ENCODE results near the gene KLHDC7B. TPM values are rescaled to one million over a fixed set of nuclear protein-coding genes. Genes with fewer than 3 reads are reported as not detected.

The KLHDC7B gene
- total RNA-seq, 1 donor from 2014 or later, result 0.10 TPM

GRCh38 chr22:50573491-50574382 is 28.0 kb downstream of the KLHDC7B start:
- DNase-seq, result no peak

- no peak for DNase-seq
Observed at GRCh38 chr22:50574383-50574755, 28.7 kb downstream of the KLHDC7B start.

- no peak for DNase-seq
Observed at GRCh38 chr22:50575426-50575941, 29.8 kb downstream of the KLHDC7B start.

- peak; percentile 35 for DNase-seq
Observed at GRCh38 chr22:50576070-50576469, 30.4 kb downstream of the KLHDC7B start.

- no peak for DNase-seq
Observed at GRCh38 chr22:50576806-50577696, 31.4 kb downstream of the KLHDC7B start.

- no peak for DNase-seq
Observed at GRCh38 chr22:50577697-50577986, 31.9 kb downstream of the KLHDC7B start.

GRCh38 chr22:50577987-50578775 is 32.5 kb downstream of the KLHDC7B start, which contains the start of gene CPT1B:
TSS of gene CPT1B (minus strand) at chr22:50578427. CDS start at chr22:50577915, 512 bp downstream.
- DNase-seq, result peak; percentile 71

- DNase-seq, result no peak
Observed at GRCh38 chr22:50578776-50579310, 33.1 kb downstream of the KLHDC7B start.

GRCh38 chr22:50579752-50580151 is 34.1 kb downstream of the KLHDC7B start:
- no peak for DNase-seq

GRCh38 chr22:50581031-50581949 is 35.6 kb downstream of the KLHDC7B start:
- DNase-seq, result no peak

- no peak for DNase-seq
Observed at GRCh38 chr22:50581950-50582492, 36.3 kb downstream of the KLHDC7B start.

- peak; percentile 99 for DNase-seq
Observed at GRCh38 chr22:50582493-50583293, 37.0 kb downstream of the KLHDC7B start, which contains the start of gene CHKB. TSS of gene CHKB (minus strand) at chr22:50582849. CDS start at chr22:50582781, 68 bp downstream.

GRCh38 chr22:50583294-50583861 is 37.7 kb downstream of the KLHDC7B start:
- DNase-seq, result no peak

GRCh38 chr22:50584106-50585096 is 38.7 kb downstream of the KLHDC7B start:
- DNase-seq, result no peak

- DNase-seq, result no peak
Observed at GRCh38 chr22:50585238-50585637, 39.5 kb downstream of the KLHDC7B start.

GRCh38 chr22:50585781-50586180 is 40.1 kb downstream of the KLHDC7B start:
- DNase-seq, result no peak

- no peak for DNase-seq
Observed at GRCh38 chr22:50586416-50586815, 40.7 kb downstream of the KLHDC7B start.

GRCh38 chr22:50587407-50587806 is 41.7 kb downstream of the KLHDC7B start:
- DNase-seq, result no peak

Measured in tongue (tissue), 2 donors.